ENCODE results near the gene TMEM178B.
"Not testable (repeated sequence)": the region's sequence is repeated elsewhere in the genome, so short reads cannot be mapped to it uniquely, and the experiment has no call there.

The TMEM178B gene

GRCh38 chr7:141114029-141114664, 40.3 kb downstream of the TMEM178B start:
- H3K4me2 ChIP-seq (ENCODE audit: low read length): no peak overlapping the region
- H3K4me1 ChIP-seq (ENCODE audit: control insufficient read depth, low read length): no peaks in the 10 kb centered on the region
- no peaks in the 10 kb centered on the region for H3K27me3 ChIP-seq (ENCODE audit: control insufficient read depth, low read length)
- no peaks in the 10 kb centered on the region for H3K79me2 ChIP-seq (ENCODE audit: control insufficient read depth, low read length)
- TF ChIP-seq EZH2phosphoT487 (IDR thresholded peaks at IDR 0.05; ENCODE audit: borderline replicate concordance, low read length): no peak
- TF ChIP-seq, protein P1, sequence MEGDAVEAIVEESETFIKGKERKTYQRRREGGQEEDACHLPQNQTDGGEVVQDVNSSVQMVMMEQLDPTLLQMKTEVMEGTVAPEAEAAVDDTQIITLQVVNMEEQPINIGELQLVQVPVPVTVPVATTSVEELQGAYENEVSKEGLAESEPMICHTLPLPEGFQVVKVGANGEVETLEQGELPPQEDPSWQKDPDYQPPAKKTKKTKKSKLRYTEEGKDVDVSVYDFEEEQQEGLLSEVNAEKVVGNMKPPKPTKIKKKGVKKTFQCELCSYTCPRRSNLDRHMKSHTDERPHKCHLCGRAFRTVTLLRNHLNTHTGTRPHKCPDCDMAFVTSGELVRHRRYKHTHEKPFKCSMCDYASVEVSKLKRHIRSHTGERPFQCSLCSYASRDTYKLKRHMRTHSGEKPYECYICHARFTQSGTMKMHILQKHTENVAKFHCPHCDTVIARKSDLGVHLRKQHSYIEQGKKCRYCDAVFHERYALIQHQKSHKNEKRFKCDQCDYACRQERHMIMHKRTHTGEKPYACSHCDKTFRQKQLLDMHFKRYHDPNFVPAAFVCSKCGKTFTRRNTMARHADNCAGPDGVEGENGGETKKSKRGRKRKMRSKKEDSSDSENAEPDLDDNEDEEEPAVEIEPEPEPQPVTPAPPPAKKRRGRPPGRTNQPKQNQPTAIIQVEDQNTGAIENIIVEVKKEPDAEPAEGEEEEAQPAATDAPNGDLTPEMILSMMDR (IDR thresholded peaks at IDR 0.05; ENCODE audit: low read depth, low read length, poor library complexity, severe bottlenecking): no peak
- H3F3A ChIP-seq (ENCODE audit: control insufficient read depth, insufficient read depth): no peaks in the 10 kb centered on the region
- H4K20me1 ChIP-seq (ENCODE audit: control insufficient read depth, insufficient read depth, low read depth, low read length): no peaks in the 10 kb centered on the region
- H3K4me3 ChIP-seq (ENCODE audit: low read length): no peak overlapping the region
- H3K9me2 ChIP-seq (replicated peaks; ENCODE audit: control insufficient read depth, low read length): no peaks in the 10 kb centered on the region
- no peak overlapping the region for H3K27ac ChIP-seq (ENCODE audit: low read depth, low read length)
- H3K9me3 ChIP-seq (ENCODE audit: control insufficient read depth, insufficient read depth, low read length): no peaks in the 10 kb centered on the region
- H3K36me3 ChIP-seq (ENCODE audit: control insufficient read depth, low read length): no peaks in the 10 kb centered on the region

DNA sequence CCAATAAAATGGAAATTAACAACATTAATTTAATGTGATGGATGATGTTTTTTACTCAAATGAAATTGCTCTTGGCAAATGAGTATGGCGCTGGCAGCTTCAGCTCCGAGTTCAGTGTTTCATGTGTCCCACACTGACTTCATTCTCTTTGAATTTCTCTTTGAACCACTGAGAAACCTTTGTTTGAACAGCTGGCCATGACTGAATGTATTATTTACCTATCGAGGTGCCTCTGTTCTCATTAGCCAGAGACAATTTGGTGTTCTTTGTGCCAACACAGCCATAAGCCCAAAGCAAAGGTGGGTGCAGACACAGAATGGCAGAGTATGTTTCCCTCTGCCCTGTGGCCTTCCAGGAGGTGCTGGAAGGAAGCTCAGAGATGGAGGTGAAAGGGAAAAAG, 42.1 kb downstream of the TMEM178B start:
- H3K79me2 ChIP-seq (ENCODE audit: control insufficient read depth, low read length): no peaks in the 10 kb centered on the region
- TF ChIP-seq, protein P1 (IDR thresholded peaks at IDR 0.05; ENCODE audit: low read depth, low read length, poor library complexity, severe bottlenecking): no peak
- TF ChIP-seq EZH2phosphoT487 (IDR thresholded peaks at IDR 0.05; ENCODE audit: borderline replicate concordance, low read length): no peak
- no peak overlapping the region for H3K4me3 ChIP-seq (ENCODE audit: low read length)
- H3K9me3 ChIP-seq (ENCODE audit: control insufficient read depth, insufficient read depth, low read length): no peaks in the 10 kb centered on the region
- H3K4me1 ChIP-seq (ENCODE audit: control insufficient read depth, low read length): no peaks in the 10 kb centered on the region
- H4K20me1 ChIP-seq (ENCODE audit: control insufficient read depth, insufficient read depth, low read depth, low read length): no peaks in the 10 kb centered on the region
- no peak overlapping the region for H3K4me2 ChIP-seq (ENCODE audit: low read length)
- no peaks in the 10 kb centered on the region for H3K9me2 ChIP-seq (replicated peaks; ENCODE audit: control insufficient read depth, low read length)
- H3F3A ChIP-seq (ENCODE audit: control insufficient read depth, insufficient read depth): no peaks in the 10 kb centered on the region
- no peaks in the 10 kb centered on the region for H3K27me3 ChIP-seq (ENCODE audit: control insufficient read depth, low read length)
- no peaks in the 10 kb centered on the region for H3K36me3 ChIP-seq (ENCODE audit: control insufficient read depth, low read length)
- no peak overlapping the region for H3K27ac ChIP-seq (ENCODE audit: low read depth, low read length)

GRCh38 chr7:141116661-141117060, 42.8 kb downstream of the TMEM178B start:
- H3K79me2 ChIP-seq (ENCODE audit: control insufficient read depth, low read length); H3F3A ChIP-seq (ENCODE audit: control insufficient read depth, insufficient read depth); H3K27me3 ChIP-seq (ENCODE audit: control insufficient read depth, low read length); H3K9me3 ChIP-seq (ENCODE audit: control insufficient read depth, insufficient read depth, low read length); H3K4me1 ChIP-seq (ENCODE audit: control insufficient read depth, low read length); H3K4me2 ChIP-seq (ENCODE audit: low read length); H3K4me3 ChIP-seq (ENCODE audit: low read length); H3K27ac ChIP-seq (ENCODE audit: low read depth, low read length); H3K36me3 ChIP-seq (ENCODE audit: control insufficient read depth, low read length); H4K20me1 ChIP-seq (ENCODE audit: control insufficient read depth, insufficient read depth, low read depth, low read length); H3K9me2 ChIP-seq (replicated peaks; ENCODE audit: control insufficient read depth, low read length): not testable (repeated sequence)

DNA sequence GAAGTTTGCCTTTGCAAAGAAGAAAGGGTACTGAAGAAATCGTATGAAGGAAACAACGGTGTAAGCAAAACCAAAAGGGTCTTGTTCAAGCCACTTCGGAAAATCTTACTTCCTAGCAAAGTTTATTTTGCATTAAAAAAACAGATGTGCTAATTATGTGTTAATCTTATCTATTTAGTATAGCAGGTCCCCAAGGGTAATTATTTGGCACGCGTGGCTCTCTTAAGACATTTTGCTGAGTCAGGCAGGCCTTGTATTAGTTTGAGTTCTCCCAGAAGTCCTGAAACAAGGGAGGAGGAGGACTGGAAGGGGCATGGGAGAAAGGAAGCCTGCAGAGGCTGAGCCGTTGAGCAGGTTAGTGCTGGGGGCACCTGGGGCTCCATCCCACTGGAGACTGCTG, 44.9 kb downstream of the TMEM178B start:
- Histone ChIP-seq H3K79me2 (ENCODE audit: control insufficient read depth, low read length) (no peaks in the 10 kb centered on the region), H3K9me2 (replicated peaks; ENCODE audit: control insufficient read depth, low read length) (no peaks in the 10 kb centered on the region), H3K27ac (ENCODE audit: low read depth, low read length) (no peak overlapping the region), H4K20me1 (ENCODE audit: control insufficient read depth, insufficient read depth, low read depth, low read length) (no peaks in the 10 kb centered on the region), H3K4me3 (ENCODE audit: low read length) (no peak overlapping the region), H3K9me3 (ENCODE audit: control insufficient read depth, insufficient read depth, low read length) (no peaks in the 10 kb centered on the region), H3K27me3 (ENCODE audit: control insufficient read depth, low read length) (no peaks in the 10 kb centered on the region), H3K4me2 (ENCODE audit: low read length) (no peak overlapping the region), H3F3A (ENCODE audit: control insufficient read depth, insufficient read depth) (no peaks in the 10 kb centered on the region), H3K36me3 (ENCODE audit: control insufficient read depth, low read length) (no peaks in the 10 kb centered on the region), H3K4me1 (ENCODE audit: control insufficient read depth, low read length) (no peaks in the 10 kb centered on the region)
- TF ChIP-seq, protein P1 (IDR thresholded peaks at IDR 0.05; ENCODE audit: low read depth, low read length, poor library complexity, severe bottlenecking): no peak
- TF ChIP-seq EZH2phosphoT487 (IDR thresholded peaks at IDR 0.05; ENCODE audit: borderline replicate concordance, low read length): no peak

Measured in DOHH2 (cell line).